ENCODE results near the gene FAM156B. TPM values are rescaled to one million over a fixed set of nuclear protein-coding genes. Genes with fewer than 3 reads are reported as not detected.
A peak's percentile ranks its signal among the peaks of the same experiment; 100 is the strongest.

The FAM156B gene
- total and polyA plus RNA-seq, 9 of the 15 experiments (the other 6 are each of a cell fraction or from before 2014, with no cell fraction given) = 0.24 to 32.2 (median 14.2) TPM

GRCh38 chrX:52934704-52935469 is 37.8 kb downstream of the FAM156B start (continued):
- TF ChIP-seq PPARD (CRISPR knock-in tag; IDR thresholded peaks at IDR 0.05) (no peak), SREBF1 (IDR thresholded peaks at IDR 0.05; ENCODE audit: borderline replicate concordance, low read depth, low read length) (no peak), CC2D1A (IDR thresholded peaks at IDR 0.05) (peak; percentile 78), ZNF507 (tag; conservative IDR thresholded peaks at IDR 0.05) (no peak), XRCC3 (IDR thresholded peaks at IDR 0.05) (no peak), CREB5 (CRISPR knock-in tag; IDR thresholded peaks at IDR 0.05) (no peak), CBX8 (IDR thresholded peaks at IDR 0.05; ENCODE audit: borderline replicate concordance, extremely low read depth, low read depth, low read length, poor library complexity, severe bottlenecking) (no peak), FIP1L1 (IDR thresholded peaks at IDR 0.05; ENCODE audit: low read depth, low read length, poor library complexity, severe bottlenecking) (peak; percentile 59), REST (IDR thresholded peaks at IDR 0.05; ENCODE audit: borderline replicate concordance) (peak; percentile 60), REST (CRISPR knock-in tag; IDR thresholded peaks at IDR 0.05; ENCODE audit: low read depth) (no peak; the same call in 1 of the 2 replicates), E2F8 (IDR thresholded peaks at IDR 0.05; ENCODE audit: low read depth, partially characterized antibody) (peak; percentile 56), ZNF217 (CRISPR knock-in tag; IDR thresholded peaks at IDR 0.05) (no peak)
